Lower leg skin (tissue), 4 donors: ENCODE results near the gene MCCC2. TPM values are rescaled to one million over a fixed set of nuclear protein-coding genes. Genes with fewer than 3 reads are reported as not detected.
"Not testable (repeated sequence)": the region's sequence is repeated elsewhere in the genome, so short reads cannot be mapped to it uniquely, and the experiment has no call there.

Source experiments
- DNase-seq, 2 donors: peaks; one replicate each; pipeline ENCODE4 v3.0.0-alpha.2; 2019; ENCODE audit warnings: low spot score in 2 of 2
- H3K4me3 ChIP-seq: fragments of 200-600 bp; sonication (generic); 2 replicates; pipeline ENCODE4 v1.5.1; 2017; ENCODE audit warnings: mild to moderate bottlenecking, low read depth; ENCODE audit not compliant: poor library complexity, severe bottlenecking
- CTCF ChIP-seq, 3 donors: fragments of 450-650 bp; IDR thresholded peaks; one replicate each; pipeline ENCODE4 v1.5.1; 2016; ENCODE audit warnings: antibody characterized with exemption in 3 of 3, mild to moderate bottlenecking in 3 of 3, moderate library complexity in 2 of 3
- POLR2A ChIP-seq, 2 donors: fragments of 450-650 bp; IDR thresholded peaks; one replicate each; pipeline ENCODE4 v1.6.1; 2016 to 2017; ENCODE audit warnings: antibody characterized with exemption in 2 of 2, mild to moderate bottlenecking in 1 of 2, moderate library complexity in 1 of 2
- WGBS, 2 donors: methylation state at CpG; one replicate each; pipeline ENCODE4 v1.1.5; 2018; 5-methylcytosine and 5-hydroxymethylcytosine counted together
- intact Hi-C: fragments of 100-400 bp; cut with DNase I; formaldehyde crosslinking; loops from one replicate; pipeline ENCODE4 v1.15.0; 2023; ENCODE audit warnings: low total_unique reads
- total RNA-seq, 4 donors: library from RNA; depleted of rRNA; stranded (reverse); fragments of >200 nt; gene quantifications; one replicate each; pipeline ENCODE4 v1.1.0, GENCODE V29; 2016

Gene MCCC2
- total RNA-seq, 4 donors from 2014 or later, result 26.8 to 40.1 (median 32.3) TPM

- intact Hi-C loops, result no loop called here
- no peak overlapping the region for H3K4me3 ChIP-seq
- no peak for TF ChIP-seq POLR2A (IDR thresholded peaks at IDR 0.05)
- no peak for TF ChIP-seq CTCF (IDR thresholded peaks at IDR 0.05)
- 55 to 75% methylated on average over 3 of the region's 3 CpGs for WGBS, 2 donors
- DNase-seq, result no peak
Observed at GRCh38 chr5:71632168-71632567, 45.0 kb downstream of the MCCC2 start.

GRCh38 chr5:71633255-71634155, 46.4 kb downstream of the MCCC2 start:
- WGBS, 2 donors, result 79 to 87% methylated on average over 2 of the region's 2 CpGs
- no peak overlapping the region for H3K4me3 ChIP-seq
- intact Hi-C loops, result no loop called here
- TF ChIP-seq POLR2A (IDR thresholded peaks at IDR 0.05) (no peak), CTCF (IDR thresholded peaks at IDR 0.05) (no peak)
- DNase-seq, result no peak

GRCh38 chr5:71637133-71637532, 50.0 kb downstream of the MCCC2 start:
- no peak for TF ChIP-seq CTCF (IDR thresholded peaks at IDR 0.05)
- no peak for TF ChIP-seq POLR2A (IDR thresholded peaks at IDR 0.05)
- H3K4me3 ChIP-seq, result no peak overlapping the region
- no peak for DNase-seq
- intact Hi-C loops, result no loop called here

GRCh38 chr5:71640408-71640807, 53.3 kb downstream of the MCCC2 start:
- no peak for DNase-seq
- 95 to 97% methylated on average over 3 of the region's 3 CpGs for WGBS, 2 donors
- H3K4me3 ChIP-seq, result no peak overlapping the region
- no peak for TF ChIP-seq POLR2A (IDR thresholded peaks at IDR 0.05)
- TF ChIP-seq CTCF (IDR thresholded peaks at IDR 0.05), result no peak
- intact Hi-C loops, result no loop called here

GRCh38 chr5:71645030-71645429, 57.9 kb downstream of the MCCC2 start:
- TF ChIP-seq POLR2A (IDR thresholded peaks at IDR 0.05) (no peak), CTCF (IDR thresholded peaks at IDR 0.05) (no peak)
- WGBS, 2 donors, result 49 to 81% methylated on average over 3 of the region's 3 CpGs
- no peak overlapping the region for H3K4me3 ChIP-seq
- DNase-seq, result no peak
- intact Hi-C loops, result no loop called here

GRCh38 chr5:71650940-71651339, 63.8 kb downstream of the MCCC2 start:
- H3K4me3 ChIP-seq, intact Hi-C loops, DNase-seq: not testable (repeated sequence)
- WGBS, 2 donors, result 98 to 99% methylated on average over 3 of the region's 3 CpGs
